H54 (cell line): ENCODE data around the gene WBP1.
A peak's percentile ranks its signal among the peaks of the same experiment; 100 is the strongest.

Experiments
- DNase-seq: peaks from one replicate; pipeline ENCODE4 v3.0.0; 2011; ENCODE audit warnings: low spot score, mixed read lengths; ENCODE audit not compliant: insufficient read length
- FAIRE-seq: peaks from 3 replicates; lab custom pipeline; 2011; peaks lifted over from hg19 to GRCh38; lab: Jason Lieb, UNC
- POLR2A ChIP-seq: IDR thresholded peaks from 2 replicates; pipeline ENCODE4 v1.6.1; 2011; ENCODE audit warnings: low read depth, mild to moderate bottlenecking, low read length

The WBP1 gene

DNA sequence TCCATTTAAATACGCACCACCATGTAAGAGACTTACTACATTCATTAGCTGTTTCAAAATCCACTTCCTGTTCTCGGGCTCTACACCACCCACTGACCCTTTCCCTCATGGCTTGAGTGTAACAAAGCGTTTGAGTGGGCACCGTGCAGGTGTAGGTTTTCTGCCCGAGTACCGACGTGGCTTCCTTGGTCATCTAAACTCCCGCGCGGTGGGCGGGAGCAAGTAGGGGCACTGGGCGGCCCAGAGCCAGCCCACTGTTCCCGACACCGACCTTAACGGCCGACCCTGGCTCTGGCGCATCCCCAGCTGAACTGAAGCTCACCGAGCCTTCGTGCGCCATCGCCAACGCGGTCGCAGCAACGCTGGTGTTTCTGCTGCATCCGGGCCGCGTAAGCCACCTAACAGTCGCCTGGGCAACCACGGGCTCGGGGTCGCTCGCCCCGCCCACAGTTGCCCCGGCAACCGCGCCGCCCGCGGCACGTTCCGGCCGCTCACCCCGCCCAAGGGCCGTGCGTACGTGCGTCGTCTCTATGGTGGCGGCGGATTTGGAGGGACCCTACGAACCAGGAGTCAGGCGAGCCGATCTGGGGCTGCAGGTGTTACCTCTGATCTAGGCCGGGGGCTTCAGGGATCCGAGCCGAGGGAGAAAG is 36.9 kb upstream of the WBP1 start, which contains the start of the genes C2orf81 and WDR54:
C2orf81 (minus strand) TSS at position 399 of the 650 bp plus-strand sequence; CDS start at position 340, 59 bp downstream.
WDR54 (plus strand) TSS at position 510 of the 650 bp plus-strand sequence. CDS start 424 bp downstream, outside the sequence.
- FAIRE-seq = peak; percentile 48
- peak; percentile 96 for DNase-seq
- TF ChIP-seq POLR2A = peak; percentile 85

DNA sequence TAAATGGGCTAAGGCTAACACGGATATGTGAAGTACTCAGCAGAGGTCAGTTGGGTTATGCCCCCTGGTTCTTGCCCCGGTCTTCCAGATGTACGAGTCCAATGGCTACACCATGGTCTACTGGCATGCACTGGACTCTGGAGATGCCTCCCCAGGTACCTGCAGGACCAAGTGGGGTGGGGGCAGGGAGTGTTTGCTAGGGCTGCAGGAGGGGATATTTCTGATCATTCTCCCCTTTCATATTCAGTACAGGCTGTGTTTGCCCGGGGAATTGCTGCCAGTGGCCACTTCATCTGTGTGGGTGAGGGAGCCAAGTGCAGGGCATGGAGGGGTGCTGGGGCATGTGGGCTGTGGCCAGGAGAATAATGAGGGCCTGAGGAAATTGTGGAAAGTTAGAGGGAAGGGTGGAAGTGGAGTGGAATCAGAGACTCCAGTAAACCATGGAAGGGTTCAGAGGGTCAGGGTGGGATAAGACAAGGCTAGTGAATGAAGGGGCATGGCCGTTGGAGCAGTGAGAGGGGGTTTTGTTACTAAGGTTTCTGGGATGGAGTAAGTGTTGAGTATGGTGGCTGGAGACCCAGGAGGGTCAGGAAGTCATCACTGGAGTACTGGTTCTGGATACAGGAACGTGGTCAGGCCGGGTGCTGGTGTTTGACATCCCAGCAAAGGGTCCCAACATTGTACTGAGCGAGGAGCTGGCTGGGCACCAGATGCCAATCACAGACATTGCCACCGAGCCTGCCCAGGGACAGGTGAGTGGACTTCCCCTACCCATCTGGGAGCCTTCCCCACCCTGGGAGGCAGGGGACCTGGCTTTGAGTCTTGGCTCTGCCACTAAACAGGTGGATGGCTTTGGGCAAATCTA is 34.8 kb upstream of the WBP1 start:
- no peak for TF ChIP-seq POLR2A
- FAIRE-seq (no peak), DNase-seq (no peak)

DNA sequence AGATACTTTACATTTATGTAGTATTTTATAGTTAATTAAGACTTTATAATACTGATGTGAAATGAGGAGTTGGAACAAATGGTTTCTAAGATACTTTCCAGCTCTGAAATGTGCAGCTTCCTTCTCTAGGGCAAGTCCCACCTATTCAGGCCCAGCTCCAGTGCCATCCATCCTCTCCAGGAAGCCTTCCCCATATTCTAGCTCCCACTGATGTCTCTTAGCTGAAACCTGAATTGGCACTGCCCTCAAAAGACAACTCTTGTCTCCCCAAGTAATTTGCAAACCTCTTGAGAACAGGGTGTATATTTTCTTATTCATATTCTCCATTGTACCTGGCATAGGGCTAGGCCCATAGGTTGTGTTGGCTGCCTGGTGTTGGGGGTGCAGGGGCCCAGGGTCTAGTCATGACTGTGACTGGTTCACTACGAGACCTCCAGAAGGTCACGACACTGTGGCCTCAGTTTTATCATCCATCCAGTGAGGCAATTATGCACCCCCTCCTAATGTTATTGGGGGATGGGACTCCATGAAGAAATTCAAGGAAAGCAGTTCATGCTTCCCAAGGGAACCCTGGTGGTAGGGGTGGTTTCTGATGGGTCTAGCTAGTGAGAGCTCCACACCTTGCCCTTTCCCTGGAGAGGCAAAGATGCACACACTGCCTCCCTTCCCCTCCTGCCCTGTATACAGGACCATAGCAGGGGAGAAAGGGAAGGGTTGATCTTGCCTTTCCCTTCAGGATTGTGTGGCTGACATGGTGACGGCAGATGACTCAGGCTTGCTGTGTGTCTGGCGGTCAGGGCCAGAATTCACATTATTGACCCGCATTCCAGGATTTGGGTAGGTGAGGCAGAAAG is 33.9 kb upstream of the WBP1 start:
- DNase-seq = no peak
- no peak for FAIRE-seq
- TF ChIP-seq POLR2A = no peak

DNA sequence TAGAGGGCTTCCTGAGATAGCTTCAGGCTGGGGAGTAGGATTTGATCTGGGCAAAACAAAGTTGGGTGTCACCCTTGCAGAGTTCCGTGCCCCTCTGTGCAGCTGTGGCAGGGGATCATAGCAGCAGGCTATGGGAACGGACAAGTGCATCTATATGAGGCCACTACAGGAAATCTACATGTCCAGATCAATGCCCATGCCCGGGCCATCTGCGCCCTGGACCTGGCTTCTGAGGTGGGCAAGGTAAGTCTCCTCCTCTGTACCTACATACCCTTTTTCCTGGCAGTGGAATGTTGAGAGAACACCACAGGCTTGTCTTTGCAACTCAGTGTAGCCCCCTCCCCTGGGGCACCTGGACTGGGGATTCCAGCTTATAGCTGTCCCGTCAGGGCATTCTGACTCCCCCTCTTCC is 33.2 kb upstream of the WBP1 start:
- no peak for DNase-seq

DNA sequence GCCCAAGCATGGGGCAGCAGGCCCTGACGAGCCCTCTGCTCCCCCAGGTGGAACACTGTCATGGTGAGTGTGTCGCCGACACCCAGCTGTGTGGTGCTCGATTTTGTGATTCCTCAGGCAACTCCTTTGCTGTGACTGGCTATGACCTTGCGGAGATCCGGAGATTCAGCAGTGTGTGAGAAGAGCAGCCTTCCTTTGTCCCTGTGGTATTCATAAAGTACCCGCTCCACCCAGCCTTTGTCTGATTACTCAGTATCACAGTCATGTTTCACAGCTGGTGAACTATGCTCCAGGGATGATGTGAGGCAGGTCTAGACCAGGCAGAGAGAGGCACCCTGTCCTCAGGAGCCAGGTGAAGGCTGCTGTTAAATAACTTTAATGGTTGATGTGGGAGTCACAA is 32.7 kb upstream of the WBP1 start:
- no peak for FAIRE-seq
- DNase-seq = peak; percentile 79

More for the DNA sequence above, 33.2 kb upstream of the WBP1 start:
- FAIRE-seq = no peak
- no peak for TF ChIP-seq POLR2A

DNA sequence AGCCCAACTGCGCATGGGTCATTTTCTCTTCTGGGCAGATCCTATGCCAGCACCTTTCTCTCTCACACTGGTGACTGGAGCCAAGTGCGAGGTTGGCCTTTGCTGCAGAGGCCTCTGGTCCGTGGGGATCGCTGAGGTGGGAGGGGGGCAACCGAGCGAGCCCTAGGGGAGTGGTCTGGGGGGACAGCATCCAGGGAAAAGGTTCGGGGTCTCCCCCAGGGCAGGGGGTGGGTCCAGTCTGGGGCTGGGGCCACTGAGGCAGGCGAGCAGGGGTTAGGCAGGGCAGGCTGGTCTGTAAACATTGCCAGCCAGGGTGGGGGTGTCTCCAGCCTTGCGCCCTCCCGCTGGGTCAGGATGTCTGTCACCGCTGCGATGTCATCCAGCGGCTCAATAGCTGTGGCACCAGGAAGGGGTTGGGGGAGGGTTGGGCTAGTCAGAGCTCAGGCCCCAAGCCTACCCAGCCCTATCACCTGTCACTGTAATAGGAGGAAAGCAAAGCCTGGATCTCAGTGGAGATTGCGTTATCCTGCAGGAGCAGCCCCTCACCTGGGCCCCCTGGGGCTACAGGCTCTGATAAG is 32.0 kb upstream of the WBP1 start:
- no peak for FAIRE-seq
- no peak for DNase-seq
- TF ChIP-seq POLR2A = no peak

More for the DNA sequence above, 32.7 kb upstream of the WBP1 start:
- no peak for TF ChIP-seq POLR2A

DNA sequence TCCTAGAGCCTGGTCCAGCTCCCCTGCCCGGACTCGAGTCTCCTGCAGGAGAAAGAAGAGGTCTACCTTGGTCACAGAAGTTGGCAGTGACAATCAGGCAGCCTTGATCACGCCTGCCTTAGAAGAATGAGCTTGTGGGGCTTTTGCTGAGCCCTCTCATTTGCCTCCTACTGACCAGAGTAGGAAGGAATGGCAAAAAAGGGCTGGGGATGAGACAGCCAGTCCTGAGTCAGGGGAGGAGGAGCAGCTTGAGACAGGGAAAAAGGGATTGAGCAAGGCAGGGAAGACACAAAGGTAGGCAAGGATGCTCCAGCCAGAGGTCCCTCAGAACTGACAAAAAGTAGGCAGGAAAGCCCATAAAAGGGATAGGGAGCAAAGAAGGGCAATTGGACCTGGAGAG is 30.7 kb upstream of the WBP1 start:
- DNase-seq (no peak), FAIRE-seq (no peak)
- TF ChIP-seq POLR2A = no peak

DNA sequence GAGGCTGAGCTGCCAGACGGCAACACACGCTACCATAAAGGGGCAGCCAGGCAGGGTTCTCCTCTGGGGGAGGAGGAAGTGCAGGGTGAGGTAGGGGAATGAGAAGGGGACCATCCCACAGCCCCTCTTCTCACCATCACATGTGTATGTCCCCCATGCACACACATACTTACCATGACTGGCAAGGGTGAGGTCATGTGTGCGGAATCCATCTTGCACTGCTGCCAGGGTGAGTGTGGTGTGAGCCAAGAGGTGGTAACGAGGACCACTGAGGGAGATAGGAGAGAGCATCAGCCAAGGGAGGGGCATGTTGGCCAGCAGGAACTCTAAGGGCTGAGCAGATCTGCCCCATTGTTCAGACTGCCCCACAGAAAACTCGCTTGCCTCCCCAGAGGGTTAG is 29.6 kb upstream of the WBP1 start:
- DNase-seq (no peak), FAIRE-seq (no peak)
- TF ChIP-seq POLR2A = no peak

DNA sequence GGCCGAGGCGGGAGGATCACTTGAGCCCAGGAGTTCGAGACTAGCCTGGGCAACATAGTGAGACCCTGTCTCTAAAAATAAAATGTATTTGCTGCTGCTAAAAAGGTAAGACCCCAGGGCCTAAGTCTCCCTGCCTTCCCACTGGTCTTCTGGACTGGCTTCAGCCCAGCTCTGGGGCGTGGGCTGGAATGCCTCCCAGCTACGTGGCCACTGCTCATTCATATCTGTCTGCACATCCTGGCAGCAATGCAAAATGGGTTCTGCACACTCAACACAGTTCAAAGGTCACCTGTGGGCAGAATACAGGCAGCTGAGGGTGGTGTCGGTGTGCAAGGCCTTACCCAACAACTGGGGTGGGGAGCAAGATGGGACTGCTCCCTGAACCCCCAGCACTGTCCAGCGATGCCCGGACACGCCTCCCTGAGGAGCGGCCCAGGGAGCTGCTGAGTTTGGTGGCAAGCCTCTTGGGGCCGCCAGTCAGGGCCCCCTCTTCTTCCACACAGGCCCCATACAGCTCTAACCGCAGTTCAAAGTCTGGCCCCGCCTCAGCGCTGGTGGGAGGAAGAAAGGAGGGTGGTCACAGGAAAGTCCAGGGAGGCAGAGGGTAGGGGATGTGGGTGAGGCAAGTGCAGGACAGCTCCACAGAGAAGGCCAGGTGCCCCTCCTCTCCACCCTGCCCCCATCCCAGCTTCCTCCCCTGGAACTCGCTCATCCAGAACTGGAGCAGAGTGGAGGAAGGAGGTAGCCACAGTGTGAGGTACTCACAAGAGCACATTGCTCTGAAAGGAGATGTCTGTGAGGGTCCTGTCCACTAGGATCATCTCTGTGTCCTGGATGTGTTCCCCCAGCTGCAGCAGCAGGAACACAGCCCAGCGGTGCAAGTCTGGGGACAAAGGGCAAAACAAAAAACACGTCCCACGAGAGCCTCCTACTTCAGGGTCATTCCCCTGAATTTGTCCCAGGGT is 28.5 kb upstream of the WBP1 start:
- TF ChIP-seq POLR2A = no peak
- DNase-seq (no peak), FAIRE-seq (no peak)

DNA sequence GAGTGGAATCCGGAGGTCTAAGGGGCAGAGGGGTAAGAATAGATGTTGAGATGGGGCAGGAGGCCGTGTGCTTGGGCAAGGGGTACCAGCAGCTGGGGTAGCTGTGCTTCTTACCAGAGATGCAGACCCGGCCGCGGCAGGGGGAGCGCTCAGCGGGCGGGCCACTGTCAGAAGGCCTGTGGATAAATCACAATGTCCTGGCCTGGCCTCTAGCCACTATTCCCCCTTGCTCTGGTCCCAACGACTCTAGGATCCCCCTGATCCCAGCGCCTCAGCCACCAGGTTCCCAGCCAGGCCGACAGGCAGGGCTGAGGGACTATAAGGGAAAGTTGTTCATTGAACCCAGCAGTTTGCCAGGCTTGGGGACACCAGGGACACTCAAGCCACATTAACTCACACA is 27.7 kb upstream of the WBP1 start:
- DNase-seq (no peak), FAIRE-seq (no peak)
- no peak for TF ChIP-seq POLR2A

DNA sequence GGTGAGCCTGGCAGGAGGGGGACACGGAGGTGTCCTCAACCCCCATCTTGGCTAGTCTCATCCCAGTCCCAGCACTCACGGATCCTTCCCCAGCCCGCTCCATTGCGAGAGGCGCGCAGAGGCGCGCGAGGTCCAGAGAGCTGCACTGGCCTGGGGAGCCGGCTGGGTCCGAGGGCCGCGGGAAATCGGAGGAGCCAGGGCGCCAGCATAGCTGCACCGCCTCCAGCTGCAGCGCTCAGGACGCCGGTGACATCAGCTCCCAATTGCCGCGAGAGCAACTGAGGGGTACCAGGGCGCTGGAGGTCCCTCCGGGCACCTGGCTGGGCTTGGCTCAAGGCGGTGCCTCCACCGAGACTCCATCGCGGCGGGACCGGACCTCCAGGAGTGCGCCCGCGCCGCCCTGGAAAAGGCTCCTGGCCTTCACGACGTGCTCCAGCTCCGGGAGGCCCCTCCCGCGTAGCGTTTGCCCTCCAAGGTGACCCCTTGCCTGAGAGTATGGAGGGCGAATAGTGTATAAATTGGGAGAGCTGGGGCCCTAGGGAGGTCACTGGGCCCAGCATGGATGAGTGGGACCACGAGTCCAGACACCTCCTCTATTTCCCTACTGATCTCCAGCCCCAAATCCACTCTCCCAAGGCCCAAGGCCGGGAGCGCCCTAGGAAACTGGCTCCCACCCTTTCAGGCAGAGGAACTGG is 22.0 kb upstream of the WBP1 start:
- no peak for DNase-seq
- FAIRE-seq = no peak
- TF ChIP-seq POLR2A = no peak
